ENCODE measurements around the gene MGRN1.

Gene MGRN1

GRCh38 chr16:4591191-4591590, 33.4 kb upstream of the MGRN1 start:
- H3K9ac ChIP-seq (ENCODE audit: low read length), result no peak overlapping the region
- H3K9me2 ChIP-seq (replicated peaks; ENCODE audit: insufficient read depth, low read length), result no peaks in the 10 kb centered on the region
- H3K9me3 ChIP-seq (replicated peaks; ENCODE audit: insufficient read depth, low read length), result no peaks in the 10 kb centered on the region
- no peak for DNase-seq
- no peak overlapping the region for H3K27ac ChIP-seq (ENCODE audit: low read length)
- no peak for TF ChIP-seq EZH2phosphoT487 (IDR thresholded peaks at IDR 0.05; ENCODE audit: low read length)
- no peak for TF ChIP-seq EZH2 (optimal IDR thresholded peaks at IDR 0.05; ENCODE audit: low read depth, low read length)
- no peak for TF ChIP-seq CTCF (IDR thresholded peaks at IDR 0.05; ENCODE audit: low read length)
- H3F3A ChIP-seq (ENCODE audit: insufficient read depth, low read length), result no peaks in the 10 kb centered on the region
- H3K4me3 ChIP-seq (ENCODE audit: low read length), result no peak overlapping the region
- no peaks in the 10 kb centered on the region for H3K79me2 ChIP-seq (ENCODE audit: low read length)
- H2AFZ ChIP-seq (ENCODE audit: low read length), result no peak overlapping the region
- H4K20me1 ChIP-seq (ENCODE audit: insufficient read depth, low read length), result no peaks in the 10 kb centered on the region
- H3K4me1 ChIP-seq (ENCODE audit: low read length), result no peaks in the 10 kb centered on the region
- no peak overlapping the region for H3K4me2 ChIP-seq (ENCODE audit: low read depth, low read length)
- no peaks in the 10 kb centered on the region for H3K36me3 ChIP-seq (replicated peaks; ENCODE audit: insufficient read depth, low read length)
- peaks cover 22% of the 10 kb centered on the region for H3K27me3 ChIP-seq (replicated peaks; ENCODE audit: insufficient read depth, low read length)

- TF ChIP-seq EZH2phosphoT487 (IDR thresholded peaks at IDR 0.05; ENCODE audit: low read length) (no peak), CTCF (IDR thresholded peaks at IDR 0.05; ENCODE audit: low read length) (no peak), EZH2 (optimal IDR thresholded peaks at IDR 0.05; ENCODE audit: low read depth, low read length) (no peak)
- Histone ChIP-seq H3F3A (ENCODE audit: insufficient read depth, low read length) (no peaks in the 10 kb centered on the region), H3K27me3 (replicated peaks; ENCODE audit: insufficient read depth, low read length) (peaks cover 29% of the 10 kb centered on the region), H3K36me3 (replicated peaks; ENCODE audit: insufficient read depth, low read length) (no peaks in the 10 kb centered on the region), H4K20me1 (ENCODE audit: insufficient read depth, low read length) (no peaks in the 10 kb centered on the region), H3K4me3 (ENCODE audit: low read length) (no peak overlapping the region), H3K9me3 (replicated peaks; ENCODE audit: insufficient read depth, low read length) (no peaks in the 10 kb centered on the region), H2AFZ (ENCODE audit: low read length) (no peak overlapping the region), H3K9me2 (replicated peaks; ENCODE audit: insufficient read depth, low read length) (no peaks in the 10 kb centered on the region), H3K9ac (ENCODE audit: low read length) (no peak overlapping the region), H3K79me2 (ENCODE audit: low read length) (no peaks in the 10 kb centered on the region), H3K27ac (ENCODE audit: low read length) (no peak overlapping the region), H3K4me2 (ENCODE audit: low read depth, low read length) (no peak overlapping the region), H3K4me1 (ENCODE audit: low read length) (no peaks in the 10 kb centered on the region)
- no peak for DNase-seq
Observed at GRCh38 chr16:4591706-4592470, 32.7 kb upstream of the MGRN1 start.

- no peak overlapping the region for H3K4me2 ChIP-seq (ENCODE audit: low read depth, low read length)
Observed at GRCh38 chr16:4593086-4593485, 31.5 kb upstream of the MGRN1 start.

More at GRCh38 chr16:4593086-4593485, 31.5 kb upstream of the MGRN1 start:
- H3K36me3 ChIP-seq (replicated peaks; ENCODE audit: insufficient read depth, low read length), result no peaks in the 10 kb centered on the region
- no peak for DNase-seq
- no peak overlapping the region for H3K27ac ChIP-seq (ENCODE audit: low read length)
- H3K9me2 ChIP-seq (replicated peaks; ENCODE audit: insufficient read depth, low read length), result no peaks in the 10 kb centered on the region
- TF ChIP-seq EZH2 (optimal IDR thresholded peaks at IDR 0.05; ENCODE audit: low read depth, low read length), result no peak
- H3K9me3 ChIP-seq (replicated peaks; ENCODE audit: insufficient read depth, low read length), result no peaks in the 10 kb centered on the region
- H3K4me3 ChIP-seq (ENCODE audit: low read length), result no peak overlapping the region
- H3K79me2 ChIP-seq (ENCODE audit: low read length), result no peaks in the 10 kb centered on the region
- no peak overlapping the region for H2AFZ ChIP-seq (ENCODE audit: low read length)
- H3F3A ChIP-seq (ENCODE audit: insufficient read depth, low read length), result no peaks in the 10 kb centered on the region
- no peaks in the 10 kb centered on the region for H3K4me1 ChIP-seq (ENCODE audit: low read length)
- H3K27me3 ChIP-seq (replicated peaks; ENCODE audit: insufficient read depth, low read length), result peaks cover 41% of the 10 kb centered on the region
- no peak overlapping the region for H3K9ac ChIP-seq (ENCODE audit: low read length)
- no peaks in the 10 kb centered on the region for H4K20me1 ChIP-seq (ENCODE audit: insufficient read depth, low read length)

Data from MM.1S (cell line).